ENCODE results near the gene TMEM59.

DNA sequence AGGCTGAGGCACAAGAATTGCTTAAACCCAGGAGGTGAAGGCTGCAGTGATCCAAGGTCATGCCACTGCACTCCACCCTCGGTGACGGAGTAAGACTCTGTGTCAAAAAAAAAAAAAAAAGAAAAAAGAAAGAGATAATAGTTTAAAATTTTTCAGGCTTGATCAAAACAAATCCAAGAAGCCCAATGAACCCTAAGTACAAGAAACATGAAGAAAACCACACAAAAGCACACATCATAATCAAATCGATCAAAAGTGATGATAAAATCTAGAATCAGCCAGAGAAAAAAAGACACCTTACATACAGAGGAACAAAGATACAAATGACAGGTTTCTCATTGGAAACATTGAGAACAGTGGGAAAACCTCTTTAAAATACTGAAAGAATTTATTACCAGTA lies 66.5 kb downstream of the TMEM59 start:
- TF ChIP-seq CTCF (conservative IDR thresholded peaks at IDR 0.05): no peak
- TF ChIP-seq EZH2 (IDR thresholded peaks at IDR 0.05; ENCODE audit: low read depth): no peak

All from PC-9 (cell line).